ENCODE results near the gene UVRAG. TPM values are rescaled to one million over a fixed set of nuclear protein-coding genes. Genes with fewer than 3 reads are reported as not detected.

UVRAG gene
- total RNA-seq, 2 experiments from 2014 or later: 15.9 to 18.3 TPM

GRCh38 chr11:76102802-76103201, 287.8 kb downstream of the UVRAG start:
- H3K27ac Mint-ChIP-seq: no peak overlapping the region
- H3K9me3 Mint-ChIP-seq: no peaks in the 10 kb centered on the region
- peaks cover 4% of the 10 kb centered on the region for H3K36me3 Mint-ChIP-seq (ENCODE audit: low read depth)
- no peaks in the 10 kb centered on the region for H3K27me3 Mint-ChIP-seq (ENCODE audit: low read depth)
- DNase-seq: no peak
- no peak overlapping the region for H3K4me3 Mint-ChIP-seq
- CTCF ChIA-PET: no interaction called here
- intact Hi-C loops (cut with micrococcal nuclease): no loop called here
- H3K4me1 Mint-ChIP-seq (ENCODE audit: low read depth): no peaks in the 10 kb centered on the region

- CTCF ChIA-PET: no interaction called here
- H3K36me3 Mint-ChIP-seq (ENCODE audit: low read depth): peaks cover 5% of the 10 kb centered on the region
- no peak overlapping the region for H3K27ac Mint-ChIP-seq
- H3K9me3 Mint-ChIP-seq: no peaks in the 10 kb centered on the region
- DNase-seq: no peak
- H3K4me3 Mint-ChIP-seq: no peak overlapping the region
- H3K4me1 Mint-ChIP-seq (ENCODE audit: low read depth): no peaks in the 10 kb centered on the region
- no peaks in the 10 kb centered on the region for H3K27me3 Mint-ChIP-seq (ENCODE audit: low read depth)
- intact Hi-C loops (cut with micrococcal nuclease): no loop called here
Observed at GRCh38 chr11:76103460-76103859, 288.4 kb downstream of the UVRAG start.

- Mint-ChIP-seq H3K27ac (no peak overlapping the region), H3K4me3 (no peak overlapping the region), H3K27me3 (ENCODE audit: low read depth) (no peaks in the 10 kb centered on the region), H3K9me3 (no peaks in the 10 kb centered on the region), H3K36me3 (ENCODE audit: low read depth) (peaks cover 2% of the 10 kb centered on the region), H3K4me1 (ENCODE audit: low read depth) (no peaks in the 10 kb centered on the region)
- no peak for DNase-seq
- intact Hi-C loops (cut with micrococcal nuclease): no loop called here
- CTCF ChIA-PET: no interaction called here
Observed at GRCh38 chr11:76104285-76104684, 289.3 kb downstream of the UVRAG start.

- Mint-ChIP-seq H3K27ac (no peak overlapping the region), H3K4me3 (no peak overlapping the region), H3K4me1 (ENCODE audit: low read depth) (no peaks in the 10 kb centered on the region), H3K36me3 (ENCODE audit: low read depth) (peaks cover 2% of the 10 kb centered on the region), H3K9me3 (no peaks in the 10 kb centered on the region), H3K27me3 (ENCODE audit: low read depth) (no peaks in the 10 kb centered on the region)
- CTCF ChIA-PET: interaction anchor here (1.2 kb wide), 1 partner anchor 46 kb away, joined by 3 read pairs; no protein-coding TSS in a partner anchor
- DNase-seq: no peak
- intact Hi-C loops (cut with micrococcal nuclease): no loop called here
Observed at GRCh38 chr11:76105637-76106036, 290.6 kb downstream of the UVRAG start.

- no peak for DNase-seq
- no peaks in the 10 kb centered on the region for H3K27me3 Mint-ChIP-seq (ENCODE audit: low read depth)
- CTCF ChIA-PET: interaction anchor here (0.6 kb wide), 1 partner anchor 250 kb away, joined by 7 read pairs; no protein-coding TSS in a partner anchor
Observed at GRCh38 chr11:76107971-76108370, 293.0 kb downstream of the UVRAG start.

GRCh38 chr11:76114238-76114637, 299.2 kb downstream of the UVRAG start:
- no peaks in the 10 kb centered on the region for H3K4me1 Mint-ChIP-seq (ENCODE audit: low read depth)
- intact Hi-C loops (cut with micrococcal nuclease): no loop called here
- no peaks in the 10 kb centered on the region for H3K9me3 Mint-ChIP-seq
- peaks cover 8% of the 10 kb centered on the region for H3K36me3 Mint-ChIP-seq (ENCODE audit: low read depth)
- no peak overlapping the region for H3K4me3 Mint-ChIP-seq
- CTCF ChIA-PET: no interaction called here
- H3K27me3 Mint-ChIP-seq (ENCODE audit: low read depth): no peaks in the 10 kb centered on the region
- DNase-seq: no peak
- no peak overlapping the region for H3K27ac Mint-ChIP-seq

More at GRCh38 chr11:76107971-76108370, 293.0 kb downstream of the UVRAG start:
- Mint-ChIP-seq H3K9me3 (no peaks in the 10 kb centered on the region), H3K27ac (no peak overlapping the region), H3K4me3 (no peak overlapping the region), H3K4me1 (ENCODE audit: low read depth) (no peaks in the 10 kb centered on the region), H3K36me3 (ENCODE audit: low read depth) (peaks cover 2% of the 10 kb centered on the region)
- intact Hi-C loops (cut with micrococcal nuclease): no loop called here

GRCh38 chr11:76115555-76115954, 300.5 kb downstream of the UVRAG start:
- CTCF ChIA-PET: no interaction called here

GRCh38 chr11:76119032-76119431, 304.0 kb downstream of the UVRAG start:
- intact Hi-C loops (cut with micrococcal nuclease): no loop called here
- no peak overlapping the region for H3K27ac Mint-ChIP-seq
- no peak overlapping the region for H3K4me3 Mint-ChIP-seq
- no peaks in the 10 kb centered on the region for H3K9me3 Mint-ChIP-seq
- H3K27me3 Mint-ChIP-seq (ENCODE audit: low read depth): no peaks in the 10 kb centered on the region
- peaks cover 9% of the 10 kb centered on the region for H3K36me3 Mint-ChIP-seq (ENCODE audit: low read depth)
- no peak for DNase-seq
- CTCF ChIA-PET: interaction anchor here (0.6 kb wide), 1 partner anchor 190 kb away, joined by 4 read pairs; no protein-coding TSS in a partner anchor
- H3K4me1 Mint-ChIP-seq (ENCODE audit: low read depth): no peaks in the 10 kb centered on the region

More at GRCh38 chr11:76115555-76115954, 300.5 kb downstream of the UVRAG start:
- no peak overlapping the region for H3K27ac Mint-ChIP-seq
- intact Hi-C loops (cut with micrococcal nuclease): no loop called here
- no peaks in the 10 kb centered on the region for H3K27me3 Mint-ChIP-seq (ENCODE audit: low read depth)
- H3K9me3 Mint-ChIP-seq: no peaks in the 10 kb centered on the region
- no peak for DNase-seq
- H3K4me1 Mint-ChIP-seq (ENCODE audit: low read depth): no peaks in the 10 kb centered on the region
- no peak overlapping the region for H3K4me3 Mint-ChIP-seq
- peaks cover 8% of the 10 kb centered on the region for H3K36me3 Mint-ChIP-seq (ENCODE audit: low read depth)

- peaks cover 9% of the 10 kb centered on the region for H3K36me3 Mint-ChIP-seq (ENCODE audit: low read depth)
- H3K9me3 Mint-ChIP-seq: no peaks in the 10 kb centered on the region
- H3K27me3 Mint-ChIP-seq (ENCODE audit: low read depth): no peaks in the 10 kb centered on the region
- CTCF ChIA-PET: no interaction called here
- H3K4me3 Mint-ChIP-seq: no peak overlapping the region
- no peak overlapping the region for H3K27ac Mint-ChIP-seq
- DNase-seq: no peak
- intact Hi-C loops (cut with micrococcal nuclease): no loop called here
- no peaks in the 10 kb centered on the region for H3K4me1 Mint-ChIP-seq (ENCODE audit: low read depth)
Observed at GRCh38 chr11:76119779-76120178, 304.8 kb downstream of the UVRAG start.

- no peak overlapping the region for H3K27ac Mint-ChIP-seq
- no peaks in the 10 kb centered on the region for H3K4me1 Mint-ChIP-seq (ENCODE audit: low read depth)
- no peak for DNase-seq
- CTCF ChIA-PET: interaction anchor here (0.9 to 1.2 kb wide), 2 partner anchors 11 to 32 kb away, joined by 4 to 5 read pairs; no protein-coding TSS in a partner anchor
- H3K36me3 Mint-ChIP-seq (ENCODE audit: low read depth): peaks cover 9% of the 10 kb centered on the region
- no peaks in the 10 kb centered on the region for H3K9me3 Mint-ChIP-seq
- no peaks in the 10 kb centered on the region for H3K27me3 Mint-ChIP-seq (ENCODE audit: low read depth)
- H3K4me3 Mint-ChIP-seq: no peak overlapping the region
- intact Hi-C loops (cut with micrococcal nuclease): no loop called here
Observed at GRCh38 chr11:76120513-76121101, 305.6 kb downstream of the UVRAG start.

- Mint-ChIP-seq H3K36me3 (ENCODE audit: low read depth) (peaks cover 4% of the 10 kb centered on the region), H3K4me3 (no peak overlapping the region), H3K9me3 (no peaks in the 10 kb centered on the region), H3K27ac (no peak overlapping the region), H3K4me1 (ENCODE audit: low read depth) (no peaks in the 10 kb centered on the region), H3K27me3 (ENCODE audit: low read depth) (no peaks in the 10 kb centered on the region)
- CTCF ChIA-PET: interaction anchor here (1.0 kb wide), 1 partner anchor 417 kb away, joined by 3 read pairs; no protein-coding TSS in a partner anchor
- no peak for DNase-seq
- intact Hi-C loops (cut with micrococcal nuclease): no loop called here
Observed at GRCh38 chr11:76123248-76123647, 308.2 kb downstream of the UVRAG start.

GRCh38 chr11:76124905-76125770, 310.1 kb downstream of the UVRAG start:
- no peak for DNase-seq
- CTCF ChIA-PET: interaction anchor here (0.6 to 0.7 kb wide), 2 partner anchors 48 to 416 kb away, joined by 3 read pairs; no protein-coding TSS in a partner anchor
- peaks cover 3% of the 10 kb centered on the region for H3K36me3 Mint-ChIP-seq (ENCODE audit: low read depth)
- no peak overlapping the region for H3K27ac Mint-ChIP-seq
- intact Hi-C loops (cut with micrococcal nuclease): no loop called here
- H3K27me3 Mint-ChIP-seq (ENCODE audit: low read depth): no peaks in the 10 kb centered on the region
- no peak overlapping the region for H3K4me3 Mint-ChIP-seq
- H3K4me1 Mint-ChIP-seq (ENCODE audit: low read depth): peaks cover 10% of the 10 kb centered on the region
- no peaks in the 10 kb centered on the region for H3K9me3 Mint-ChIP-seq

All from activated naive CD4-positive, alpha-beta T cell treated with anti-CD3 and anti-CD28 coated beads for 36 hours (primary cell).